Mesothelial cell of epicardium (in vitro differentiated cells): ENCODE results near the gene CHRNB2. TPM values are rescaled to one million over a fixed set of nuclear protein-coding genes. Genes with fewer than 3 reads are reported as not detected.
A peak's percentile ranks its signal among the peaks of the same experiment; 100 is the strongest.

Source experiments
- DNase-seq, 2 experiments: peaks; one replicate each; pipeline ENCODE4 v3.0.0; 2021; ENCODE audit warnings: low spot score in 2 of 2; ENCODE audit not compliant: unreplicated experiment in 2 of 2
- H3K27ac Mint-ChIP-seq: 2 replicates; pipeline ENCODE4 v1.8.0; 2021; ENCODE audit warnings: mixed read lengths
- H3K27me3 Mint-ChIP-seq: 2 replicates; pipeline ENCODE4 v1.8.0; 2021; ENCODE audit warnings: low read depth, mixed read lengths
- H3K36me3 Mint-ChIP-seq: 2 replicates; pipeline ENCODE4 v1.8.0; 2021; ENCODE audit warnings: mixed read lengths
- H3K4me1 Mint-ChIP-seq: 2 replicates; pipeline ENCODE4 v1.8.0; 2021; ENCODE audit warnings: mixed read lengths
- H3K4me3 Mint-ChIP-seq: 2 replicates; pipeline ENCODE4 v1.8.0; 2021; ENCODE audit warnings: mild to moderate bottlenecking, moderate library complexity, mixed read lengths
- H3K9me3 Mint-ChIP-seq: 2 replicates; pipeline ENCODE4 v1.8.0; 2021; ENCODE audit warnings: mixed read lengths
- total RNA-seq: library from RNA; stranded (reverse); gene quantifications from 3 replicates; pipeline ENCODE4 v1.2.1, GENCODE V29; 2021
- TF ChIP-seq, protein P1 (sequence below): fragments of 200-600 bp; sonication (generic); IDR thresholded peaks from one replicate; pipeline ENCODE4 v1.5.0; 2021; ENCODE audit warnings: antibody characterized with exemption; ENCODE audit not compliant: unreplicated experiment

CHRNB2 gene
- total RNA-seq, 1 donor from 2014 or later: 0.31 TPM

DNA sequence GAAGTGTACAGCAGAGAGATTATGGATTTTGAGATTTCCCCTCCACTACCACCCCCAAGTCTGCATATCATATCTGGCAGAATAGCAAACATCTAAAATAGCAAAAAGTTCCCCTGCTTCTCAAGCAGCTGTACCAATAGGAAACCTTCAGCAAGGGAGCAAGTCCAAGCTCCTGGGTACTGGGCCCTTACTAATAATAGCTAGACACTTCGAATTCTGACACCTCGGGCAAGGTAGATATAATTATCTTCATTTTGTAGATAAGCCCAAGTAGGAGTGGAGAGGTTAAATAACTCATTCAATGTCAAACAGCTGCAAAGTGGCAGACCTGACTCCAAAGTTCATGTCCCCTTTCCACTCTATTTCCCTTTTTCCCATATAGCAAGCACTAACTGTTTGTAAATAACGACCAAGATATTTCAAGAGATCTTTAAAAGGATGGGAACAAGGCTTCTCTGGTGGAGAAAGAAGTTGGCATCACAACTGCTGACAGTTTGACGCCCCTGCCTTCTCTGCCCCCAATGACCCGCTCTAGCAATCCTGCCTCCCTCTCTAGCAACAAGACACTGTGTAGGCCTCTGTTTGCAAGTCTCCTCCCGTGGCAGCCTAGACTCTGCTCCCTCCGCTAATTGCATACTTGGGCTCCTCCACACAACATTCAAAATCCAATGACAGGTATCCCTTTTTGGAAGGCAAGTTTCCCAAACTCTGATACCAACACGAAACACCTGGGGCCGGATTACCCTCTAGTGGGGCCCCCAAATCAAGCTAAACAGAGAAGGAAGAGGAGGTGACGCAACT lies 59.1 kb downstream of the CHRNB2 start:
- Mint-ChIP-seq H3K36me3 (peaks cover 7% of the 10 kb centered on the region), H3K9me3 (peaks cover 22% of the 10 kb centered on the region), H3K4me1 (peaks cover 14% of the 10 kb centered on the region), H3K27me3 (peaks cover 8% of the 10 kb centered on the region), H3K4me3 (peak overlapping the region; percentile 93), H3K27ac (peak overlapping the region; percentile 99)
- TF ChIP-seq, protein P1, sequence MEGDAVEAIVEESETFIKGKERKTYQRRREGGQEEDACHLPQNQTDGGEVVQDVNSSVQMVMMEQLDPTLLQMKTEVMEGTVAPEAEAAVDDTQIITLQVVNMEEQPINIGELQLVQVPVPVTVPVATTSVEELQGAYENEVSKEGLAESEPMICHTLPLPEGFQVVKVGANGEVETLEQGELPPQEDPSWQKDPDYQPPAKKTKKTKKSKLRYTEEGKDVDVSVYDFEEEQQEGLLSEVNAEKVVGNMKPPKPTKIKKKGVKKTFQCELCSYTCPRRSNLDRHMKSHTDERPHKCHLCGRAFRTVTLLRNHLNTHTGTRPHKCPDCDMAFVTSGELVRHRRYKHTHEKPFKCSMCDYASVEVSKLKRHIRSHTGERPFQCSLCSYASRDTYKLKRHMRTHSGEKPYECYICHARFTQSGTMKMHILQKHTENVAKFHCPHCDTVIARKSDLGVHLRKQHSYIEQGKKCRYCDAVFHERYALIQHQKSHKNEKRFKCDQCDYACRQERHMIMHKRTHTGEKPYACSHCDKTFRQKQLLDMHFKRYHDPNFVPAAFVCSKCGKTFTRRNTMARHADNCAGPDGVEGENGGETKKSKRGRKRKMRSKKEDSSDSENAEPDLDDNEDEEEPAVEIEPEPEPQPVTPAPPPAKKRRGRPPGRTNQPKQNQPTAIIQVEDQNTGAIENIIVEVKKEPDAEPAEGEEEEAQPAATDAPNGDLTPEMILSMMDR: no peak
- no peak for DNase-seq

DNA sequence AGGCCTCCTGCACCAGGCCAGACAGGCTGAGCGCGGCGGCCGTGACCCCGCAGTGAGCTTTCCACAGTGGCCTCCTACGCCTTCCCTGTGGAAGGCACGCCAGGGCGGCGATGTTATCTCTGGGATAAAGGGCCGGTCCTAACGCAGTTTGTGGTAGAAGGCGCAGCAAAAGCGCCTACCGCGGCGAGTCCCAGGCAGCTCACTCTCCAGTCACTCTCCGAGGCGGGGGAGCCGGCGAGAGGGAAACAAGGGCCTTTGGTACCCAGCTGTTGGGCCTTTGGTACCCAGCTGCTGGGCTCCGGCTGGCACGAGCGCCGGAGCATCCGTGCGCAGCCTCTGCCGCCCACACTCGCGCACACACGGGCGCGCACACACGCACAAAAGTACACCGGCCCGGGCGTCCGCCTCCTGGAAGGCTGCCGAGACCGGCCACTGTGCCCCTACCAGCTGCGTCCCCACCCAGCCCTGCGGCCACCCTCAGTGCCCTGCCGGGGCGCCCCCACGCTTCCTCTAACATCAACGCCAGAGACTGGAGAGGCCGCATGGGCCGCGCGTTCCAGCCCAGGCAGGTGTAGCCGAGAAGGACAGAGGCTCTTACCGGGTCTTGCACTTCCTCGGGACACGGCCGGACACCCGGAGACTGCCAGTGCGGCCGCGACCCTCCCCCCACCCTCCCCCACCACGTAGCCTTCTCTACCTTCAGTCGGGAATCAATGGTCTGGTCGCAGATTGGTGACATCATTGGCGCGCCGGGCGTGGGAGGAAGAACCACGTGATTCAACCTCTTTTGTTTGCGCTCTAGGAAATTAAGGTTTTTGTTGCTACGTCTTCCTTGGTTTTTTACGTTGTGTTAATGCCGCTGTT lies 59.9 kb downstream of the CHRNB2 start:
- TF ChIP-seq, protein P1: no peak
- H3K4me3 Mint-ChIP-seq: peak overlapping the region; percentile 93
- H3K27me3 Mint-ChIP-seq: peaks cover 13% of the 10 kb centered on the region
- H3K36me3 Mint-ChIP-seq: peaks cover 7% of the 10 kb centered on the region
- peaks cover 14% of the 10 kb centered on the region for H3K4me1 Mint-ChIP-seq
- DNase-seq: peak; percentile 66 to 90
- peak overlapping the region; percentile 99 for H3K27ac Mint-ChIP-seq
- peaks cover 22% of the 10 kb centered on the region for H3K9me3 Mint-ChIP-seq

DNA sequence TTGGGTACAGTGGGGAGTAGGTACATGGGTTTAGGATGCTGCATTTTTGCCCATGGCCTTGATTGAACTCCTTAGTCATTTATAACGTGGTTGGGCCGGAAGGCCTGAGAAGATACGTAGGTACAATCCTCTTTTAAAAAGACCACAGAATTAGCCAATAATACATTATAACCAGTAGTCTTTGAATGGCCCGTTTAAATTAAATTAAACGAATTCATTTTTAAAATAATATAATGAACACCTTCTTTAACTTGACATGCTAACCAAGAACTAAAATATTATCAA lies 60.5 kb downstream of the CHRNB2 start:
- TF ChIP-seq, protein P1: no peak
- peaks cover 7% of the 10 kb centered on the region for H3K36me3 Mint-ChIP-seq
- DNase-seq: no peak
- H3K9me3 Mint-ChIP-seq: peaks cover 22% of the 10 kb centered on the region
- peaks cover 14% of the 10 kb centered on the region for H3K4me1 Mint-ChIP-seq
- peak overlapping the region; percentile 99 for H3K27ac Mint-ChIP-seq
- peaks cover 14% of the 10 kb centered on the region for H3K27me3 Mint-ChIP-seq
- peak overlapping the region; percentile 93 for H3K4me3 Mint-ChIP-seq

DNA sequence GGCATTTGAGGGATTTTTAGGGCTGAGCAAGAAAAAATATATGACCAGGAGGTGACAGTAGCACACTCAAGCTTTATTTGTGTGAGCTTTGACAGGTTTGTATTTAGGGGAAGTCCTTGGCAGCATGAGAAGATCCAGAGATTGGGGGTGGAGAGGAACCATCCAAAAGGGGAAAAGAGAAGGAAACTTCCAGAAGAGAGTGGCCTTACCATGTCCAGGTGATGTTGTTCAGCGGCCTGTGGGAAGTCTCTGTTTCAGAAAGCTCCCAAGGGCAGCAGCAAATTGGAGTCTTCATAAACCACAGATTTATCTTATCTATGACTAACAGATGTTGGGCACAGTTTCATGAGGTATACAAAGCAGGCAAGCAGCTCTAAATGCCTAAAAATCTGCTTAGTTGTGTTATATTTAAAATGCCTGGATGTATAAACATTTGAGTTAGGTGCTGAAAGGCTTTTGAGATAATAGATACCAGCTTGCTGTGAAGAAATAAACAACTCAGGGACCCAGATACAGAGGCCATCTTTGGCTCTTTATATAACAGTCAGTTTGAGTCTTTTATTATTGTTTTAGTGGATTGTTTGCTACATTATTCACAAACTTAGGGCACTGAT lies 61.6 kb downstream of the CHRNB2 start:
- peaks cover 16% of the 10 kb centered on the region for H3K27me3 Mint-ChIP-seq
- peak overlapping the region; percentile 43 for H3K4me3 Mint-ChIP-seq
- TF ChIP-seq, protein P1: no peak
- H3K4me1 Mint-ChIP-seq: peaks cover 14% of the 10 kb centered on the region
- DNase-seq: no peak
- H3K36me3 Mint-ChIP-seq: peaks cover 7% of the 10 kb centered on the region
- peaks cover 22% of the 10 kb centered on the region for H3K9me3 Mint-ChIP-seq
- H3K27ac Mint-ChIP-seq: no peak overlapping the region

Other genes with a start within 250 kb of the CHRNB2 start
- 0.57 to 1.00 TPM (median 0.60 TPM) in 3 replicates for gene AQP10, start 246.7 kb upstream of the CHRNB2 start, total RNA-seq
- gene ATP8B2, start 242.3 kb upstream of the CHRNB2 start, total RNA-seq: 37.5 to 38.8 TPM (median 38.6 TPM) in 3 replicates
- gene IL6R, start 162.4 kb upstream of the CHRNB2 start, total RNA-seq: 0.78 to 1.2 TPM (median 0.97 TPM) in 3 replicates
- 0.18 to 0.69 TPM (median 0.31 TPM) in 3 replicates for gene TDRD10, start 65.6 kb upstream of the CHRNB2 start, total RNA-seq
- gene SHE, start 65.4 kb upstream of the CHRNB2 start, total RNA-seq: 0.29 to 0.54 TPM (median 0.47 TPM) in 3 replicates
- 56.8 to 60.1 TPM (median 57.6 TPM) in 3 replicates for gene UBE2Q1, start 9.1 kb upstream of the CHRNB2 start, total RNA-seq
- 224 to 232 TPM (median 229 TPM) in 3 replicates for gene ADAR, start 40.4 kb downstream of the CHRNB2 start, total RNA-seq